Kasumi-1 (cell line): ENCODE results near the gene SQOR.
A peak's percentile ranks its signal among the peaks of the same experiment; 100 is the strongest.

ENCODE experiments used
- DNase-seq, 2 experiments: peaks; one replicate each; lab custom pipeline; 2025; lab: John Stamatoyannopoulos, UW

SQOR gene

GRCh38 chr15:45631776-45632175 lies 3.1 kb upstream of the SQOR start:
- no peak for DNase-seq

- DNase-seq = peak in 1 of 2 experiments; percentile 15
These were observed 386 bp downstream of the SQOR start for GRCh38 chr15:45635191-45635638.

- DNase-seq = no peak
These were observed 999 bp downstream of the SQOR start for GRCh38 chr15:45635763-45636292.

GRCh38 chr15:45637141-45637540 lies 2.3 kb downstream of the SQOR start:
- no peak for DNase-seq

- DNase-seq = peak; percentile 56 to 59
These were observed 2.8 kb downstream of the SQOR start for GRCh38 chr15:45637552-45638033.

GRCh38 chr15:45640616-45641015 lies 5.8 kb downstream of the SQOR start:
- no peak for DNase-seq

GRCh38 chr15:45641374-45641781 lies 6.5 kb downstream of the SQOR start:
- peak; percentile 8 to 15 for DNase-seq

- peak in 1 of 2 experiments; percentile 4 for DNase-seq
These were observed 7.4 kb downstream of the SQOR start for GRCh38 chr15:45641999-45642932.

GRCh38 chr15:45644437-45644836 lies 9.6 kb downstream of the SQOR start:
- DNase-seq = no peak

GRCh38 chr15:45645026-45645980 lies 10.5 kb downstream of the SQOR start:
- no peak for DNase-seq

- DNase-seq = no peak
These were observed 11.4 kb downstream of the SQOR start for GRCh38 chr15:45646220-45646619.

- DNase-seq = no peak
These were observed 13.0 kb downstream of the SQOR start for GRCh38 chr15:45647828-45648227.

GRCh38 chr15:45648521-45649200 lies 13.8 kb downstream of the SQOR start:
- DNase-seq = no peak

GRCh38 chr15:45650007-45650406 lies 15.2 kb downstream of the SQOR start:
- peak; percentile 1 to 4 for DNase-seq

- no peak for DNase-seq
These were observed 16.2 kb downstream of the SQOR start for GRCh38 chr15:45650889-45651525.

GRCh38 chr15:45653702-45654424 lies 19.0 kb downstream of the SQOR start:
- DNase-seq = peak; percentile 10 to 26

- no peak for DNase-seq
These were observed 19.9 kb downstream of the SQOR start for GRCh38 chr15:45654749-45655148.

GRCh38 chr15:45657254-45657653 lies 22.4 kb downstream of the SQOR start:
- DNase-seq = no peak

- DNase-seq = no peak
These were observed 23.1 kb downstream of the SQOR start for GRCh38 chr15:45657764-45658545.
